Measurements from ENCODE around the gene TNPO2.

The TNPO2 gene

GRCh38 chr19:12737835-12738351 is 14.2 kb upstream of the TNPO2 start:
- no peak for TF ChIP-seq CTCF (conservative IDR thresholded peaks at IDR 0.05; ENCODE audit: low read length)
- H3K4me3 ChIP-seq (ENCODE audit: low read length) = peak overlapping the region; percentile 98
- no peak for DNase-seq (ENCODE audit: low read depth)

- H3K4me3 ChIP-seq (ENCODE audit: low read length) = peak within 1 kb of the TSS; percentile 98
- no peak for TF ChIP-seq CTCF (conservative IDR thresholded peaks at IDR 0.05; ENCODE audit: low read length)
- DNase-seq (ENCODE audit: low read depth) = peak; percentile 100
These were observed 13.5 kb upstream of the TNPO2 start, which contains the start of gene GET3 for GRCh38 chr19:12736995-12737834. TSS of gene GET3 (plus strand) at chr19:12737497. CDS start at chr19:12737506, 9 bp downstream.

GRCh38 chr19:12733369-12734214 is 9.9 kb upstream of the TNPO2 start:
- H3K4me3 ChIP-seq (ENCODE audit: low read length) = peak overlapping the region; percentile 95
- TF ChIP-seq CTCF (conservative IDR thresholded peaks at IDR 0.05; ENCODE audit: low read length) = peak; percentile 37
- DNase-seq (ENCODE audit: low read depth) = peak; percentile 51

- no peak for TF ChIP-seq CTCF (conservative IDR thresholded peaks at IDR 0.05; ENCODE audit: low read length)
- H3K4me3 ChIP-seq (ENCODE audit: low read length) = no peak overlapping the region
- no peak for DNase-seq (ENCODE audit: low read depth)
These were observed 7.6 kb upstream of the TNPO2 start for GRCh38 chr19:12731337-12731736.

GRCh38 chr19:12730064-12730463 is 6.3 kb upstream of the TNPO2 start:
- no peak for DNase-seq (ENCODE audit: low read depth)
- H3K4me3 ChIP-seq (ENCODE audit: low read length) = no peak overlapping the region
- TF ChIP-seq CTCF (conservative IDR thresholded peaks at IDR 0.05; ENCODE audit: low read length) = no peak

GRCh38 chr19:12727745-12728433 is 4.2 kb upstream of the TNPO2 start:
- TF ChIP-seq CTCF (conservative IDR thresholded peaks at IDR 0.05; ENCODE audit: low read length) = no peak
- H3K4me3 ChIP-seq (ENCODE audit: low read length) = no peak overlapping the region
- DNase-seq (ENCODE audit: low read depth) = no peak

Data from AG10803 (cell line).